IMR-90 (cell line): ENCODE results near the gene ABCA7. TPM values are rescaled to one million over a fixed set of nuclear protein-coding genes. Genes with fewer than 3 reads are reported as not detected.
A peak's percentile ranks its signal among the peaks of the same experiment; 100 is the strongest.

ENCODE experiments used
- ATAC-seq: fragments of 200-7000 bp; cut with Tn5 transposase; 2 replicates; pipeline ENCODE4 v1.9.1; 2020; ENCODE audit warnings: low read depth, mild to moderate bottlenecking, moderate library complexity
- BruUV-seq: library from RNA; stranded (reverse); fragments of 400-500 nt; replicated peaks from 2 replicates; lab custom pipeline; 2021; lab: Mats Ljungman, UMichigan
- CTCF ChIA-PET: fragments of 300-600 bp; formaldehyde crosslinking; extraction: SDS; loops from one replicate; lab custom pipeline; 2021; ENCODE audit warnings: antibody characterized with exemption; lab: Yijun Ruan, JAX
- POLR2A ChIA-PET: fragments of 300-600 bp; sonication (Branson Sonifier 250); formaldehyde crosslinking; loops from one replicate; lab custom pipeline; 2022; ENCODE audit warnings: antibody characterized with exemption; ENCODE audit not compliant: unreplicated experiment; lab: Charles Lee
- DNase-seq: peaks from one replicate; pipeline ENCODE4 v3.0.0; 2013
- H2AFZ ChIP-seq: replicated peaks from 2 replicates; pipeline ENCODE3; 2013; ENCODE audit warnings: low read length, mild to moderate bottlenecking; ENCODE audit not compliant: poor library complexity
- H2AK5ac ChIP-seq: 2 replicates; pipeline ENCODE4 v1.6.1; 2013; ENCODE audit warnings: low read depth, low read length, inconsistent platforms
- H2AK9ac ChIP-seq: replicated peaks from 2 replicates; pipeline ENCODE3; 2013; ENCODE audit warnings: mild to moderate bottlenecking, low read depth, low read length, moderate library complexity; ENCODE audit not compliant: poor library complexity
- H2BK120ac ChIP-seq: 2 replicates; pipeline ENCODE4 v1.6.1; 2013; ENCODE audit warnings: low read depth, low read length, inconsistent platforms
- H2BK15ac ChIP-seq: 3 replicates; pipeline ENCODE4 v1.6.1; 2013; ENCODE audit warnings: low read depth, low read length, inconsistent platforms
- H2BK20ac ChIP-seq: 2 replicates; pipeline ENCODE4 v1.6.1; 2013; ENCODE audit warnings: low read depth, mild to moderate bottlenecking, inconsistent platforms, low read length, moderate library complexity
- H2BK5ac ChIP-seq: 2 replicates; pipeline ENCODE4 v1.6.1; 2013; ENCODE audit warnings: mild to moderate bottlenecking, low read depth, low read length, inconsistent platforms; ENCODE audit not compliant: poor library complexity, severe bottlenecking
- H3K14ac ChIP-seq: replicated peaks from 2 replicates; pipeline ENCODE4 v1.6.1; 2013; ENCODE audit warnings: low read depth, low read length, inconsistent platforms
- H3K18ac ChIP-seq: 2 replicates; pipeline ENCODE4 v1.6.1; 2013; ENCODE audit warnings: low read depth, low read length, control low read depth
- H3K23ac ChIP-seq: 2 replicates; pipeline ENCODE4 v1.6.1; 2013; ENCODE audit warnings: low read depth, low read length, inconsistent platforms
- H3K27ac ChIP-seq: 2 replicates; pipeline ENCODE4 v1.5.1; 2013; ENCODE audit warnings: mild to moderate bottlenecking, control low read depth, low read length; ENCODE audit not compliant: insufficient read depth
- H3K27me3 ChIP-seq: 2 replicates; pipeline ENCODE4 v1.6.1; 2013; ENCODE audit warnings: low read length; ENCODE audit not compliant: control insufficient read depth, insufficient read depth
- H3K36me3 ChIP-seq: 2 replicates; pipeline ENCODE4 v1.6.1; 2013; ENCODE audit warnings: low read length, mixed read lengths; ENCODE audit not compliant: control insufficient read depth, insufficient read depth
- H3K4ac ChIP-seq: 2 replicates; pipeline ENCODE4 v1.6.1; 2013; ENCODE audit warnings: low read depth, low read length, inconsistent platforms
- H3K4me1 ChIP-seq: 2 replicates; pipeline ENCODE4 v1.6.1; 2013; ENCODE audit warnings: low read length, mixed read lengths; ENCODE audit not compliant: control insufficient read depth, insufficient read depth
- H3K4me2 ChIP-seq: 2 replicates; pipeline ENCODE4 v1.6.1; 2013; ENCODE audit warnings: low read depth, mild to moderate bottlenecking, control low read depth, low read length, moderate library complexity
- H3K4me3 ChIP-seq: 2 replicates; pipeline ENCODE4 v1.5.1; 2013; ENCODE audit warnings: low read depth, mild to moderate bottlenecking, control low read depth, low read length, moderate library complexity; ENCODE audit not compliant: insufficient read depth
- H3K56ac ChIP-seq: 2 replicates; pipeline ENCODE4 v1.6.1; 2013; ENCODE audit warnings: low read length, inconsistent platforms; ENCODE audit not compliant: insufficient read depth; ENCODE audit errors: extremely low read depth
- H3K79me1 ChIP-seq, 2 experiments: 2 replicates each; pipeline ENCODE4 v1.6.1; 2013; ENCODE audit warnings: low read length in 2 of 2, inconsistent platforms in 1 of 2, low read depth in 1 of 2
- H3K9ac ChIP-seq: 2 replicates; pipeline ENCODE4 v1.6.1; 2013; ENCODE audit warnings: low read depth, low read length, control low read depth
- H3K9me1 ChIP-seq: 2 replicates; pipeline ENCODE4 v1.6.1; 2013; ENCODE audit warnings: low read length, inconsistent platforms; ENCODE audit not compliant: insufficient read depth
- H3K9me3 ChIP-seq: 2 replicates; pipeline ENCODE4 v1.6.1; 2013; ENCODE audit warnings: low read length; ENCODE audit not compliant: control insufficient read depth, insufficient read depth
- H4K20me1 ChIP-seq: 2 replicates; pipeline ENCODE4 v1.6.1; 2013; ENCODE audit warnings: low read length, inconsistent platforms; ENCODE audit not compliant: insufficient read depth
- H4K5ac ChIP-seq: 2 replicates; pipeline ENCODE4 v1.6.1; 2013; ENCODE audit warnings: mild to moderate bottlenecking, low read depth, low read length, control low read depth
- H4K8ac ChIP-seq, 2 experiments: 2 replicates each; pipeline ENCODE4 v1.6.1; 2013; ENCODE audit warnings: low read depth in 2 of 2, low read length in 2 of 2, control low read depth in 1 of 2, inconsistent platforms in 1 of 2
- H4K91ac ChIP-seq: 2 replicates; pipeline ENCODE4 v1.6.1; 2013; ENCODE audit warnings: low read depth, low read length, inconsistent platforms; ENCODE audit not compliant: insufficient read depth
- BHLHE40 ChIP-seq: fragments of 150-350 bp; IDR thresholded peaks from 2 replicates; pipeline ENCODE4 v1.6.1; 2016; ENCODE audit warnings: mild to moderate bottlenecking, low read depth, low read length
- CEBPB ChIP-seq: IDR thresholded peaks from 2 replicates; pipeline ENCODE4 v1.6.1; 2012; ENCODE audit warnings: low read depth, low read length, improper control_type of control experiment
- CHD1 ChIP-seq: IDR thresholded peaks from 2 replicates; pipeline ENCODE4 v1.6.1; 2012; ENCODE audit warnings: low read depth, low read length, improper control_type of control experiment
- CTCF ChIP-seq: conservative IDR thresholded peaks from 2 replicates; pipeline ENCODE4 v1.5.1; 2012; ENCODE audit warnings: mild to moderate bottlenecking, low read depth, low read length, improper control_type of control experiment
- ELK1 ChIP-seq: fragments of 150-350 bp; IDR thresholded peaks from 2 replicates; pipeline ENCODE4 v1.6.1; 2016; ENCODE audit warnings: low read depth, mild to moderate bottlenecking, low read length, moderate library complexity, borderline replicate concordance
- FOS ChIP-seq: fragments of 150-350 bp; IDR thresholded peaks from 2 replicates; pipeline ENCODE4 v1.6.1; 2016; ENCODE audit warnings: low read depth, low read length
- MAFK ChIP-seq: IDR thresholded peaks from 2 replicates; pipeline ENCODE4 v1.6.1; 2012; ENCODE audit warnings: low read depth, low read length, improper control_type of control experiment
- MAZ ChIP-seq: IDR thresholded peaks from 2 replicates; pipeline ENCODE4 v1.6.1; 2012; ENCODE audit warnings: low read depth, mild to moderate bottlenecking, low read length, improper control_type of control experiment, moderate library complexity, borderline replicate concordance
- MXI1 ChIP-seq: IDR thresholded peaks from 2 replicates; pipeline ENCODE4 v1.6.1; 2012; ENCODE audit warnings: low read depth, mild to moderate bottlenecking, low read length, moderate library complexity, borderline replicate concordance
- NFE2L2 ChIP-seq: fragments of 150-350 bp; IDR thresholded peaks from 2 replicates; pipeline ENCODE4 v1.6.1; 2016; ENCODE audit warnings: low read depth, mild to moderate bottlenecking, low read length
- POLR2A ChIP-seq: IDR thresholded peaks from 2 replicates; pipeline ENCODE4 v1.6.1; 2012; ENCODE audit warnings: mild to moderate bottlenecking, low read depth, low read length
- RFX5 ChIP-seq: IDR thresholded peaks from 2 replicates; pipeline ENCODE4 v1.8.0; 2012; ENCODE audit warnings: low read depth, mild to moderate bottlenecking, low read length, moderate library complexity
- SMC3 ChIP-seq: fragments of 150-350 bp; IDR thresholded peaks from 2 replicates; pipeline ENCODE4 v1.6.1; 2016; ENCODE audit warnings: low read depth, mild to moderate bottlenecking, antibody characterized with exemption, low read length, moderate library complexity
- WGBS, 2 experiments: methylation state at CpG; one replicate each; pipeline versions ENCODE4 v1.1.5 to v1.1.7; 2013; ENCODE audit warnings: missing lambda C conversion rate in 2 of 2; ENCODE audit not compliant: insufficient read length in 1 of 2; ENCODE audit errors: extremely low coverage in 2 of 2; 5-methylcytosine and 5-hydroxymethylcytosine counted together
- dilution Hi-C: fragments of 300-500 bp; cut with HindIII; formaldehyde crosslinking; loops from one replicate; pipeline ENCODE4 v1.14.3; 2018; ENCODE audit warnings: low sequenced_read_pairs; ENCODE audit not compliant: unreplicated experiment
- in situ Hi-C: fragments of 300-500 bp; cut with MboI; formaldehyde crosslinking; loops from 3 replicates; pipeline ENCODE4 v1.14.3; 2019; ENCODE audit warnings: low sequenced_read_pairs, inconsistent platforms, mixed read lengths
- intact Hi-C: fragments of 100-400 bp; cut with micrococcal nuclease; formaldehyde crosslinking; loops from 2 replicates; pipeline ENCODE4 v1.10.0; 2022
- polyA plus RNA-seq, 3 experiments: library from polyadenylated mRNA; depleted of rRNA; stranded (reverse); fragments of >200 nt; gene quantifications; 2 replicates each; pipeline ENCODE4 v1.2.3, GENCODE V29; 2012; ENCODE audit warnings: low replicate concordance in 1 of 3
- total RNA-seq: library from RNA; depleted of rRNA; stranded (reverse); fragments of >200 nt; gene quantifications from 2 replicates; pipeline ENCODE4 v1.2.3, GENCODE V29; 2012
- TF ChIP-seq, protein P1 (sequence below): fragments of 150-350 bp; IDR thresholded peaks from 2 replicates; pipeline ENCODE4 v1.6.1; 2017; ENCODE audit warnings: mild to moderate bottlenecking, antibody characterized with exemption, low read length, low read depth

The ABCA7 gene
- total and polyA plus RNA-seq, 2 of the 4 experiments (the other 2 are of a cell fraction): 0.36 to 3.3 TPM

DNA sequence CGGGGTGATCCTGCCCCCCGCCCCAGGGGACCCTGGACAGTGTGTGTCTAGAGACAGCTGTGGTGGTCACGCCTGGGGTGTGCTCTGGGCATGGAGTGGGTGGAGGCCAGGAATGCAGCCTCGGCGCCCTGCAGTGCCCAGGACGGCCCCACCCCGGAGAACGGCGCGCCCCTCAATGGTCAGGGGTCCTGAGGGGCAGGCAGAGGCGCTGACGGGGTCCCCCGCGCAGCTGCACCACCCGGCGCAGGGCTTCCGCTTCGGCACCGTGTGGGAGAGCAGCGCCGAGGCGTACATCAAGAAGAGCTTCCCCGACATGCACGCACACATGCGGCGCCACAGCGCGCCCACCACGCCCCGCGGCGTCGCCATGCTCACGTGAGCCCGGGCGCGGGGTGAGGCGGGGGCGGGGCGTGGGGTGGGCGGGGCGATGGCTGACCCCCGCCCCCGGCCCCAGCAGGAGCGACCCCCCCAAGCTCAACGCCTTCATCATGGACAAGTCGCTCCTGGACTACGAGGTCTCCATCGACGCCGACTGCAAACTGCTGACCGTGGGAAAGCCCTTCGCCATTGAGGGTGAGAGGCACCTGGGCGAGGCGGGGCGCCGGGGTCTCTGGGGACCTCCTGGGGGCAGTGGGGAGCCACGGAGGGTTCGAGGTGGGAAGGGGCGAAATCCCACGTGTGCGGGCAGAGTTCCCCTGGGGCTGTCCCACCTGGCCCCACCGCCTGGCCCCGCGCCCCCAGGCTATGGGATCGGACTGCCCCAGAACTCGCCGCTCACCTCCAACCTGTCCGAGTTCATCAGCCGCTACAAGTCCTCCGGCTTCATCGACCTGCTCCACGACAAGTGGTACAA, 32.3 kb upstream of the ABCA7 start:
- Histone ChIP-seq H3K56ac (no peak overlapping the region), H3K36me3 (peaks cover 25% of the 10 kb centered on the region; the same call in 1 of the 2 replicates), H3K14ac (no peak overlapping the region), H3K9me3 (no peaks in the 10 kb centered on the region), H4K91ac (no peak overlapping the region), H3K4me1 (peaks cover 17% of the 10 kb centered on the region), H3K27ac (no peak overlapping the region), H3K18ac (no peak overlapping the region), H3K27me3 (no peaks in the 10 kb centered on the region), H2AK5ac (peak overlapping the region; percentile 28; the same call in 1 of the 2 replicates), H4K5ac (no peak overlapping the region), H2AK9ac (no peak overlapping the region), H2BK5ac (no peak overlapping the region), H3K4ac (no peak overlapping the region), H4K8ac (no peak overlapping the region), H2BK15ac (no peak overlapping the region), H3K79me1 (peaks cover 0 to 16% of the 10 kb centered on the region in 2 experiments; a peak in 3 of 4 replicates), H3K9me1 (no peaks in the 10 kb centered on the region), H2AFZ (peak overlapping the region; percentile 32), H2BK20ac (no peak overlapping the region), H4K20me1 (peaks cover 26% of the 10 kb centered on the region), H3K9ac (no peak overlapping the region), H2BK120ac (no peak overlapping the region), H3K23ac (no peak overlapping the region), H3K4me3 (no peak overlapping the region), H3K4me2 (no peak overlapping the region)
- dilution Hi-C loops: no loop called here
- whole genome bisulfite sequencing, 2 experiments: 97% methylated on average over 32 of the region's 73 CpGs; no CpG with 5 or more reads in 1 of the 2 experiments
- intact Hi-C loops: loop anchor here (2.0 kb wide), 1 partner anchor 233 kb away; the partner anchor contains the start of gene ATP5F1D
- no peak for DNase-seq
- ATAC-seq: no peak
- ChIA-PET CTCF (no interaction called here), POLR2A (no interaction called here)
- TF ChIP-seq RFX5 (no peak), CHD1 (no peak), ELK1 (no peak), MXI1 (no peak), POLR2A (no peak), BHLHE40 (no peak), SMC3 (no peak), FOS (no peak), NFE2L2 (no peak), CTCF (no peak), CEBPB (no peak), MAFK (no peak), MAZ (no peak)
- TF ChIP-seq, protein P1, sequence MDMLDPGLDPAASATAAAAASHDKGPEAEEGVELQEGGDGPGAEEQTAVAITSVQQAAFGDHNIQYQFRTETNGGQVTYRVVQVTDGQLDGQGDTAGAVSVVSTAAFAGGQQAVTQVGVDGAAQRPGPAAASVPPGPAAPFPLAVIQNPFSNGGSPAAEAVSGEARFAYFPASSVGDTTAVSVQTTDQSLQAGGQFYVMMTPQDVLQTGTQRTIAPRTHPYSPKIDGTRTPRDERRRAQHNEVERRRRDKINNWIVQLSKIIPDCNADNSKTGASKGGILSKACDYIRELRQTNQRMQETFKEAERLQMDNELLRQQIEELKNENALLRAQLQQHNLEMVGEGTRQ: no peak
- no TSS peak for BruUV-seq
- in situ Hi-C loops: no loop called here
